PC-9 (cell line): ENCODE data around the gene VCAN.

Experiments
- EZH2 ChIP-seq: fragments of 200-600 bp; sonication (generic); IDR thresholded peaks from 2 replicates; pipeline ENCODE4 v1.8.0; 2017; ENCODE audit warnings: antibody characterized with exemption, low read depth
- TF ChIP-seq, protein P1 (sequence below): fragments of 200-600 bp; sonication (generic); conservative IDR thresholded peaks from 2 replicates; pipeline ENCODE4 v1.6.1; 2017; ENCODE audit warnings: mixed run types, antibody characterized with exemption, mild to moderate bottlenecking, moderate library complexity

DNA sequence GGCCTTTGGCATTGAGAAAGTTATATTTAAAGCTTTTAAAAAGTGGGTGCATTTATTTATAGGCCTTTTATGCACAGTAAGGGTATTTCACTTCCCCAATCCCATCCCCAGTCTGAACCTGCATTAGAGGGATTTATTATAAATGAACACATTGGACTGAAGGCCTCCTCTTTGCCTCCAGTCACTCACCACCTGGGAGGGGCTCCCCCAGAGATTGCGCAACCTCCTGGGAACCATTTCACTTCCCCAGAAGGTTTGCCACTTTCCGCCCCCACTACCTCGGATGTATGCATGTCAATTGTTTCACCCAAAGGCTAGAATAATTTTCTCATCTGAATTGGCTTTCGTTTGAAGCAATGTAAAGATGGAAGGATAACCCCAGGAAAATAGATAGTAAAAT is 29.8 kb upstream of the VCAN start:
- TF ChIP-seq, protein P1, sequence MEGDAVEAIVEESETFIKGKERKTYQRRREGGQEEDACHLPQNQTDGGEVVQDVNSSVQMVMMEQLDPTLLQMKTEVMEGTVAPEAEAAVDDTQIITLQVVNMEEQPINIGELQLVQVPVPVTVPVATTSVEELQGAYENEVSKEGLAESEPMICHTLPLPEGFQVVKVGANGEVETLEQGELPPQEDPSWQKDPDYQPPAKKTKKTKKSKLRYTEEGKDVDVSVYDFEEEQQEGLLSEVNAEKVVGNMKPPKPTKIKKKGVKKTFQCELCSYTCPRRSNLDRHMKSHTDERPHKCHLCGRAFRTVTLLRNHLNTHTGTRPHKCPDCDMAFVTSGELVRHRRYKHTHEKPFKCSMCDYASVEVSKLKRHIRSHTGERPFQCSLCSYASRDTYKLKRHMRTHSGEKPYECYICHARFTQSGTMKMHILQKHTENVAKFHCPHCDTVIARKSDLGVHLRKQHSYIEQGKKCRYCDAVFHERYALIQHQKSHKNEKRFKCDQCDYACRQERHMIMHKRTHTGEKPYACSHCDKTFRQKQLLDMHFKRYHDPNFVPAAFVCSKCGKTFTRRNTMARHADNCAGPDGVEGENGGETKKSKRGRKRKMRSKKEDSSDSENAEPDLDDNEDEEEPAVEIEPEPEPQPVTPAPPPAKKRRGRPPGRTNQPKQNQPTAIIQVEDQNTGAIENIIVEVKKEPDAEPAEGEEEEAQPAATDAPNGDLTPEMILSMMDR: no peak
- no peak for TF ChIP-seq EZH2
